Neural cell (in vitro differentiated cells): ENCODE measurements around the gene CAPN2.

Experiments
- MXI1 ChIP-seq: fragments of 450-650 bp; conservative IDR thresholded peaks from 2 replicates; pipeline ENCODE4 v1.6.1; 2014; ENCODE audit warnings: antibody characterized with exemption, mild to moderate bottlenecking; ENCODE audit not compliant: poor library complexity, severe bottlenecking
- SMC3 ChIP-seq: fragments of 450-650 bp; conservative IDR thresholded peaks from 2 replicates; pipeline ENCODE4 v1.6.1; 2014; ENCODE audit warnings: antibody characterized with exemption, mild to moderate bottlenecking, moderate library complexity; ENCODE audit not compliant: poor library complexity
- TF ChIP-seq, protein P1 (sequence below): IDR thresholded peaks from 2 replicates; pipeline ENCODE4 v1.6.1; 2012; ENCODE audit warnings: borderline replicate concordance
- TF ChIP-seq, protein P2 (sequence below): fragments of 450-650 bp; IDR thresholded peaks from 2 replicates; pipeline ENCODE4 v1.5.1; 2014; ENCODE audit warnings: antibody characterized with exemption, mild to moderate bottlenecking, moderate library complexity; ENCODE audit not compliant: poor library complexity, severe bottlenecking

DNA sequence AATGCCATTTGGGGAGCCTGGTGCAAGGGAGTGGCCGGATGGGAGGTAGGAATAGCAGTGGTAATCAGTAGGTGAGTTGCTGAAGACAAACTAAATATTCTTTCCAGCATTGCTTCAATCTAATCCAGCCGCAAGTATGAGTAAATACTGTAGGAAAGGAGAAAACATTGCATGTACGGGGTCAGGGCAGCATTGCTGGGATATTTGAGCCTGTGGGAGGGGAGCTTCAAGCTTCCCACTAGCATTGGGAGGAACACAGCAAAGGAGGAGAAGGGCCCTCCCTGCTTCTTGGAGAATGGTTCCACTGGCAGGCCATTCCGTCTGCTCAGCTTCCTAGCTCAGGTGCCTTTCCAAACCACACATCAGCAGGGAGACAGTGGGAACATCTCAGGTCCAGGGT is 15.2 kb downstream of the CAPN2 start:
- TF ChIP-seq, protein P1, sequence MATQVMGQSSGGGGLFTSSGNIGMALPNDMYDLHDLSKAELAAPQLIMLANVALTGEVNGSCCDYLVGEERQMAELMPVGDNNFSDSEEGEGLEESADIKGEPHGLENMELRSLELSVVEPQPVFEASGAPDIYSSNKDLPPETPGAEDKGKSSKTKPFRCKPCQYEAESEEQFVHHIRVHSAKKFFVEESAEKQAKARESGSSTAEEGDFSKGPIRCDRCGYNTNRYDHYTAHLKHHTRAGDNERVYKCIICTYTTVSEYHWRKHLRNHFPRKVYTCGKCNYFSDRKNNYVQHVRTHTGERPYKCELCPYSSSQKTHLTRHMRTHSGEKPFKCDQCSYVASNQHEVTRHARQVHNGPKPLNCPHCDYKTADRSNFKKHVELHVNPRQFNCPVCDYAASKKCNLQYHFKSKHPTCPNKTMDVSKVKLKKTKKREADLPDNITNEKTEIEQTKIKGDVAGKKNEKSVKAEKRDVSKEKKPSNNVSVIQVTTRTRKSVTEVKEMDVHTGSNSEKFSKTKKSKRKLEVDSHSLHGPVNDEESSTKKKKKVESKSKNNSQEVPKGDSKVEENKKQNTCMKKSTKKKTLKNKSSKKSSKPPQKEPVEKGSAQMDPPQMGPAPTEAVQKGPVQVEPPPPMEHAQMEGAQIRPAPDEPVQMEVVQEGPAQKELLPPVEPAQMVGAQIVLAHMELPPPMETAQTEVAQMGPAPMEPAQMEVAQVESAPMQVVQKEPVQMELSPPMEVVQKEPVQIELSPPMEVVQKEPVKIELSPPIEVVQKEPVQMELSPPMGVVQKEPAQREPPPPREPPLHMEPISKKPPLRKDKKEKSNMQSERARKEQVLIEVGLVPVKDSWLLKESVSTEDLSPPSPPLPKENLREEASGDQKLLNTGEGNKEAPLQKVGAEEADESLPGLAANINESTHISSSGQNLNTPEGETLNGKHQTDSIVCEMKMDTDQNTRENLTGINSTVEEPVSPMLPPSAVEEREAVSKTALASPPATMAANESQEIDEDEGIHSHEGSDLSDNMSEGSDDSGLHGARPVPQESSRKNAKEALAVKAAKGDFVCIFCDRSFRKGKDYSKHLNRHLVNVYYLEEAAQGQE: no peak
- TF ChIP-seq, protein P2, sequence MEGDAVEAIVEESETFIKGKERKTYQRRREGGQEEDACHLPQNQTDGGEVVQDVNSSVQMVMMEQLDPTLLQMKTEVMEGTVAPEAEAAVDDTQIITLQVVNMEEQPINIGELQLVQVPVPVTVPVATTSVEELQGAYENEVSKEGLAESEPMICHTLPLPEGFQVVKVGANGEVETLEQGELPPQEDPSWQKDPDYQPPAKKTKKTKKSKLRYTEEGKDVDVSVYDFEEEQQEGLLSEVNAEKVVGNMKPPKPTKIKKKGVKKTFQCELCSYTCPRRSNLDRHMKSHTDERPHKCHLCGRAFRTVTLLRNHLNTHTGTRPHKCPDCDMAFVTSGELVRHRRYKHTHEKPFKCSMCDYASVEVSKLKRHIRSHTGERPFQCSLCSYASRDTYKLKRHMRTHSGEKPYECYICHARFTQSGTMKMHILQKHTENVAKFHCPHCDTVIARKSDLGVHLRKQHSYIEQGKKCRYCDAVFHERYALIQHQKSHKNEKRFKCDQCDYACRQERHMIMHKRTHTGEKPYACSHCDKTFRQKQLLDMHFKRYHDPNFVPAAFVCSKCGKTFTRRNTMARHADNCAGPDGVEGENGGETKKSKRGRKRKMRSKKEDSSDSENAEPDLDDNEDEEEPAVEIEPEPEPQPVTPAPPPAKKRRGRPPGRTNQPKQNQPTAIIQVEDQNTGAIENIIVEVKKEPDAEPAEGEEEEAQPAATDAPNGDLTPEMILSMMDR: no peak
- TF ChIP-seq MXI1: no peak
- no peak for TF ChIP-seq SMC3
